ENCODE measurements around the gene CD274. TPM values are rescaled to one million over a fixed set of nuclear protein-coding genes. Genes with fewer than 3 reads are reported as not detected.
"Not testable (repeated sequence)": the region's sequence is repeated elsewhere in the genome, so short reads cannot be mapped to it uniquely, and the experiment has no call there.

CD274 gene
- polyA plus RNA-seq, 1 experiment, result 16.6 TPM

GRCh38 chr9:5453673-5454072, 3.3 kb downstream of the CD274 start:
- Histone ChIP-seq H3K27me3 (ENCODE audit: control insufficient read depth, insufficient read depth, low read length) (no peaks in the 10 kb centered on the region), H3K9me3 (ENCODE audit: control insufficient read depth, insufficient read depth, low read length) (no peaks in the 10 kb centered on the region), H3K4me3 (ENCODE audit: low read depth, low read length) (peak overlapping the region; percentile 33), H3K27ac (ENCODE audit: low read depth, low read length) (no peak overlapping the region)
- no peak for DNase-seq (ENCODE audit: low read depth, low spot score)
- no peak for TF ChIP-seq CTCF (IDR thresholded peaks at IDR 0.05; ENCODE audit: low read depth, low read length)
- ChIA-PET POLR2A (no interaction called here), CTCF (no interaction called here)

GRCh38 chr9:5455181-5455580, 4.8 kb downstream of the CD274 start:
- Histone ChIP-seq H3K9me3 (ENCODE audit: control insufficient read depth, insufficient read depth, low read length) (no peaks in the 10 kb centered on the region), H3K27ac (ENCODE audit: low read depth, low read length) (no peak overlapping the region), H3K4me3 (ENCODE audit: low read depth, low read length) (peak overlapping the region; percentile 14; the same call in 1 of the 2 replicates), H3K27me3 (ENCODE audit: control insufficient read depth, insufficient read depth, low read length) (no peaks in the 10 kb centered on the region)
- POLR2A ChIA-PET, result no interaction called here
- no peak for TF ChIP-seq CTCF (IDR thresholded peaks at IDR 0.05; ENCODE audit: low read depth, low read length)
- DNase-seq (ENCODE audit: low read depth, low spot score), result no peak
- CTCF ChIA-PET, result no interaction called here

- no peak for DNase-seq (ENCODE audit: low read depth, low spot score)
- Histone ChIP-seq H3K27me3 (ENCODE audit: control insufficient read depth, insufficient read depth, low read length) (no peaks in the 10 kb centered on the region), H3K27ac (ENCODE audit: low read depth, low read length) (no peak overlapping the region), H3K4me3 (ENCODE audit: low read depth, low read length) (no peak overlapping the region), H3K9me3 (ENCODE audit: control insufficient read depth, insufficient read depth, low read length) (no peaks in the 10 kb centered on the region)
- POLR2A ChIA-PET, result no interaction called here
- CTCF ChIA-PET, result interaction anchor here (1.5 kb wide), 1 partner anchor 141 kb away, joined by 10 read pairs; no protein-coding TSS in a partner anchor
- TF ChIP-seq CTCF (IDR thresholded peaks at IDR 0.05; ENCODE audit: low read depth, low read length), result no peak
These were observed 9.0 kb downstream of the CD274 start for GRCh38 chr9:5459289-5459829.

GRCh38 chr9:5460157-5460556, 9.8 kb downstream of the CD274 start:
- ChIA-PET CTCF (interaction anchor here (1.5 kb wide), 1 partner anchor 140 kb away, joined by 10 read pairs; no protein-coding TSS in a partner anchor), POLR2A (no interaction called here)
- no peak overlapping the region for H3K27ac ChIP-seq (ENCODE audit: low read depth, low read length)
- H3K27me3 ChIP-seq (ENCODE audit: control insufficient read depth, insufficient read depth, low read length), result no peaks in the 10 kb centered on the region
- H3K4me3 ChIP-seq (ENCODE audit: low read depth, low read length), result no peak overlapping the region
- no peaks in the 10 kb centered on the region for H3K9me3 ChIP-seq (ENCODE audit: control insufficient read depth, insufficient read depth, low read length)
- no peak for TF ChIP-seq CTCF (IDR thresholded peaks at IDR 0.05; ENCODE audit: low read depth, low read length)
- no peak for DNase-seq (ENCODE audit: low read depth, low spot score)

- H3K9me3 ChIP-seq (ENCODE audit: control insufficient read depth, insufficient read depth, low read length); DNase-seq (ENCODE audit: low read depth, low spot score); H3K4me3 ChIP-seq (ENCODE audit: low read depth, low read length); H3K27me3 ChIP-seq (ENCODE audit: control insufficient read depth, insufficient read depth, low read length); H3K27ac ChIP-seq (ENCODE audit: low read depth, low read length); POLR2A ChIA-PET: not testable (repeated sequence)
- CTCF ChIA-PET, result interaction anchor here (0.6 to 4.6 kb wide), 2 partner anchors 15 to 125 kb away, joined by 3 to 22 read pairs; no protein-coding TSS in a partner anchor
These were observed 14.5 kb downstream of the CD274 start for GRCh38 chr9:5464831-5465330.
